BJ (cell line): Measurements from ENCODE around the gene CDC45. TPM values are rescaled to one million over a fixed set of nuclear protein-coding genes. Genes with fewer than 3 reads are reported as not detected.

Experiments used
- CTCF ChIA-PET: fragments of 350-600 bp; formaldehyde crosslinking; extraction: SDS; loops from one replicate; lab custom pipeline; 2021; ENCODE audit warnings: antibody characterized with exemption, inconsistent platforms; lab: Yijun Ruan, JAX
- POLR2A ChIA-PET: fragments of 300-600 bp; sonication (Branson Sonifier 250); formaldehyde crosslinking; extraction: SDS; loops from one replicate; lab custom pipeline; 2021; ENCODE audit warnings: antibody characterized with exemption; lab: Charles Lee
- DNase-seq: peaks from one replicate; pipeline ENCODE4 v3.0.0-alpha.2; 2011; ENCODE audit warnings: low read depth
- H3K27me3 ChIP-seq: 2 replicates; pipeline ENCODE4 v1.6.0; 2011; ENCODE audit warnings: low read length; ENCODE audit not compliant: control insufficient read depth, insufficient read depth
- H3K36me3 ChIP-seq: 2 replicates; pipeline ENCODE4 v1.5.1; 2011; ENCODE audit warnings: low read length; ENCODE audit not compliant: control insufficient read depth, insufficient read depth
- H3K4me3 ChIP-seq: 2 replicates; pipeline ENCODE4 v1.5.1; 2011; ENCODE audit warnings: low read depth, mild to moderate bottlenecking, control low read depth, low read length
- CTCF ChIP-seq: IDR thresholded peaks from 2 replicates; pipeline ENCODE4 v1.5.1; 2011; ENCODE audit warnings: low read depth, mild to moderate bottlenecking, control low read depth, inconsistent platforms, low read length, moderate library complexity; ENCODE audit not compliant: insufficient read depth
- polyA plus RNA-seq: library from polyadenylated mRNA; depleted of rRNA; stranded (reverse); fragments of >200 nt; gene quantifications from 2 replicates; pipeline ENCODE4 v1.2.3, GENCODE V29; 2011

CDC45 gene
- polyA plus RNA-seq, 1 experiment, result 13.8 TPM

GRCh38 chr22:19517171-19517500 is 37.4 kb downstream of the CDC45 start:
- Histone ChIP-seq H3K27me3 (no peaks in the 10 kb centered on the region), H3K4me3 (no peak overlapping the region), H3K36me3 (peaks cover 3% of the 10 kb centered on the region; the same call in 1 of the 2 replicates)
- ChIA-PET POLR2A (no interaction called here), CTCF (interaction anchor here (0.6 kb wide), 1 partner anchor 93 kb away, joined by 3 read pairs; no protein-coding TSS in a partner anchor)
- DNase-seq, result no peak
- no peak for TF ChIP-seq CTCF

GRCh38 chr22:19517919-19518611 is 38.3 kb downstream of the CDC45 start:
- no peak for DNase-seq
- H3K36me3 ChIP-seq, result peaks cover 3% of the 10 kb centered on the region; the same call in 1 of the 2 replicates
- CTCF ChIA-PET, result no interaction called here
- no peaks in the 10 kb centered on the region for H3K27me3 ChIP-seq
- no peak overlapping the region for H3K4me3 ChIP-seq
- TF ChIP-seq CTCF, result no peak
- POLR2A ChIA-PET, result no interaction called here

GRCh38 chr22:19518635-19519034 is 38.9 kb downstream of the CDC45 start:
- no peak for DNase-seq
- ChIA-PET CTCF (no interaction called here), POLR2A (no interaction called here)
- TF ChIP-seq CTCF, result no peak
- Histone ChIP-seq H3K27me3 (no peaks in the 10 kb centered on the region), H3K4me3 (no peak overlapping the region), H3K36me3 (peaks cover 3% of the 10 kb centered on the region; the same call in 1 of the 2 replicates)

- no peak overlapping the region for H3K4me3 ChIP-seq
- H3K27me3 ChIP-seq, result peaks cover 2% of the 10 kb centered on the region; the same call in 1 of the 2 replicates
- ChIA-PET CTCF (no interaction called here), POLR2A (no interaction called here)
- DNase-seq, result no peak
- H3K36me3 ChIP-seq, result peaks cover 3% of the 10 kb centered on the region; the same call in 1 of the 2 replicates
- no peak for TF ChIP-seq CTCF
Observed at GRCh38 chr22:19519041-19519926, 39.6 kb downstream of the CDC45 start.

GRCh38 chr22:19520007-19520406 is 40.3 kb downstream of the CDC45 start:
- no peak for DNase-seq
- CTCF ChIA-PET, result no interaction called here
- POLR2A ChIA-PET, result no interaction called here

More at GRCh38 chr22:19520007-19520406, 40.3 kb downstream of the CDC45 start:
- H3K36me3 ChIP-seq, result peaks cover 3% of the 10 kb centered on the region; the same call in 1 of the 2 replicates
- no peak overlapping the region for H3K4me3 ChIP-seq
- peaks cover 2% of the 10 kb centered on the region; the same call in 1 of the 2 replicates for H3K27me3 ChIP-seq
- TF ChIP-seq CTCF, result no peak
